Neuronal stem cell (in vitro differentiated cells): ENCODE measurements around the gene ASCC1.

Experiments
- DNase-seq: peaks from one replicate; pipeline ENCODE4 v3.0.0-alpha.2; 2013; ENCODE audit warnings: low spot score
- H2AFZ ChIP-seq: one replicate; pipeline ENCODE4 v1.6.1; 2013; ENCODE audit warnings: mild to moderate bottlenecking, low read length, inconsistent platforms
- H2AK5ac ChIP-seq: 2 replicates; pipeline ENCODE4 v1.6.1; 2013; ENCODE audit warnings: low read depth, mild to moderate bottlenecking, inconsistent platforms, low read length, moderate library complexity, mixed read lengths
- H2BK120ac ChIP-seq: 2 replicates; pipeline ENCODE4 v1.6.1; 2013; ENCODE audit warnings: low read depth, mild to moderate bottlenecking, inconsistent platforms, low read length, moderate library complexity, mixed read lengths
- H2BK12ac ChIP-seq: one replicate; pipeline ENCODE4 v1.6.1; 2013; ENCODE audit warnings: low read length, inconsistent platforms
- H2BK15ac ChIP-seq: 2 replicates; pipeline ENCODE4 v1.6.1; 2013; ENCODE audit warnings: mild to moderate bottlenecking, low read length, inconsistent platforms, mixed read lengths
- H2BK5ac ChIP-seq: one replicate; pipeline ENCODE4 v1.6.1; 2013; ENCODE audit warnings: inconsistent platforms, mild to moderate bottlenecking, low read length, moderate library complexity
- H3K14ac ChIP-seq: one replicate; pipeline ENCODE4 v1.6.1; 2013; ENCODE audit warnings: low read length, inconsistent platforms
- H3K18ac ChIP-seq: 2 replicates; pipeline ENCODE4 v1.6.1; 2013; ENCODE audit warnings: low read length, inconsistent platforms
- H3K23ac ChIP-seq: 2 replicates; pipeline ENCODE4 v1.6.1; 2013; ENCODE audit warnings: low read depth, mild to moderate bottlenecking, mixed read lengths, low read length, inconsistent platforms; ENCODE audit not compliant: poor library complexity
- H3K27ac ChIP-seq: replicated peaks from 3 replicates; pipeline ENCODE4 v1.5.1; 2013; ENCODE audit warnings: low read length, inconsistent platforms
- H3K27me3 ChIP-seq, 3 experiments: 2 replicates each; pipeline ENCODE4 v1.6.1; 2013; ENCODE audit warnings: low read length in 3 of 3, mild to moderate bottlenecking in 2 of 3, inconsistent platforms in 1 of 3, low read depth in 1 of 3, mixed read lengths in 1 of 3, moderate library complexity in 1 of 3; ENCODE audit not compliant: control insufficient read depth in 3 of 3, insufficient read depth in 3 of 3
- H3K36me3 ChIP-seq, 2 donors: replicated peaks in 1 of 2; 2 replicates each; pipeline ENCODE4 v1.6.1; 2013; ENCODE audit warnings: low read length in 2 of 2; ENCODE audit not compliant: control insufficient read depth in 2 of 2, insufficient read depth in 2 of 2
- H3K4ac ChIP-seq: 2 replicates; pipeline ENCODE4 v1.6.1; 2013; ENCODE audit warnings: inconsistent platforms, mild to moderate bottlenecking, low read length, moderate library complexity
- H3K4me1 ChIP-seq, 2 donors: 1 replicate in 1 of 2; 2 replicates in 1 of 2; pipeline ENCODE4 v1.6.1; 2013; ENCODE audit warnings: low read length in 2 of 2, low read depth in 1 of 2; ENCODE audit not compliant: control insufficient read depth in 2 of 2, insufficient read depth in 1 of 2
- H3K4me2 ChIP-seq: one replicate; pipeline ENCODE4 v1.6.1; 2013; ENCODE audit warnings: mild to moderate bottlenecking, low read length, inconsistent platforms; ENCODE audit not compliant: insufficient read depth, poor library complexity, severe bottlenecking
- H3K4me3 ChIP-seq, 2 donors: 2 replicates each; pipeline ENCODE4 v1.5.1; 2013; ENCODE audit warnings: low read length in 2 of 2, mild to moderate bottlenecking in 2 of 2, inconsistent platforms in 1 of 2, moderate library complexity in 1 of 2
- H3K79me1 ChIP-seq: one replicate; pipeline ENCODE4 v1.6.1; 2013; ENCODE audit warnings: low read depth, mild to moderate bottlenecking, inconsistent platforms, low read length, moderate library complexity
- H3K9ac ChIP-seq: one replicate; pipeline ENCODE4 v1.6.1; 2013; ENCODE audit warnings: mild to moderate bottlenecking, low read depth, low read length, inconsistent platforms; ENCODE audit not compliant: poor library complexity
- H3K9me3 ChIP-seq, 2 donors: replicated peaks in 1 of 2; 2 replicates each; pipeline versions ENCODE3 to v1.6.1; 2013; ENCODE audit warnings: low read length in 2 of 2, mild to moderate bottlenecking in 2 of 2, inconsistent platforms in 1 of 2, low read depth in 1 of 2, mixed read lengths in 1 of 2, moderate library complexity in 1 of 2; ENCODE audit not compliant: control insufficient read depth in 2 of 2, insufficient read depth in 1 of 2
- H4K8ac ChIP-seq: one replicate; pipeline ENCODE4 v1.6.1; 2013; ENCODE audit warnings: low read depth, mild to moderate bottlenecking, inconsistent platforms, low read length, moderate library complexity
- H4K91ac ChIP-seq: one replicate; pipeline ENCODE4 v1.6.1; 2013; ENCODE audit warnings: low read length, low read depth, mild to moderate bottlenecking, inconsistent platforms; ENCODE audit not compliant: poor library complexity
- WGBS, 2 donors: extraction: QIAGEN DNeasy Blood & Tissue Kit; methylation state at CpG; one replicate each; pipeline ENCODE4 v1.1.7; 2013; ENCODE audit warnings: missing lambda C conversion rate in 2 of 2, mixed read lengths in 1 of 2; ENCODE audit not compliant: insufficient read length in 2 of 2, insufficient replicate concordance in 1 of 2; ENCODE audit errors: extremely low coverage in 2 of 2; 5-methylcytosine and 5-hydroxymethylcytosine counted together

The ASCC1 gene

GRCh38 chr10:72134785-72135767, 81.0 kb downstream of the ASCC1 start:
- H3K4me1 ChIP-seq, result no peaks in the 10 kb centered on the region
- no peak overlapping the region for H3K4me2 ChIP-seq
- H3K9me3 ChIP-seq, result no peaks in the 10 kb centered on the region
- no peak overlapping the region for H2AFZ ChIP-seq
- H2BK15ac ChIP-seq, result no peak overlapping the region
- no peak overlapping the region for H3K27ac ChIP-seq
- H3K27me3 ChIP-seq, result no peaks in the 10 kb centered on the region
- H3K9ac ChIP-seq, result no peak overlapping the region
- no CpG with 5 or more reads among the region's 10 CpGs for WGBS, 2 donors
- DNase-seq, result no peak
- no peak overlapping the region for H3K14ac ChIP-seq
- H3K18ac ChIP-seq, result no peak overlapping the region
- no peak overlapping the region for H2BK120ac ChIP-seq
- H2BK5ac ChIP-seq, result no peak overlapping the region
- no peaks in the 10 kb centered on the region for H3K79me1 ChIP-seq
- H4K8ac ChIP-seq, result no peak overlapping the region
- H3K23ac ChIP-seq, result no peak overlapping the region
- H2BK12ac ChIP-seq, result no peak overlapping the region
- no peak overlapping the region for H3K4me3 ChIP-seq
- no peak overlapping the region for H4K91ac ChIP-seq
- no peak overlapping the region for H2AK5ac ChIP-seq
- H3K4ac ChIP-seq, result no peak overlapping the region
- H3K36me3 ChIP-seq, result peaks cover 2 to 5% of the 10 kb centered on the region in 2 donors

- Histone ChIP-seq H2BK12ac (no peak overlapping the region), H3K4me3 (no peak overlapping the region), H3K27ac (no peak overlapping the region), H3K4me1 (no peaks in the 10 kb centered on the region), H4K8ac (no peak overlapping the region), H3K14ac (no peak overlapping the region), H2BK5ac (no peak overlapping the region), H3K18ac (no peak overlapping the region), H3K23ac (no peak overlapping the region), H3K36me3 (peaks cover 2 to 5% of the 10 kb centered on the region in 2 donors), H4K91ac (no peak overlapping the region), H2BK15ac (no peak overlapping the region), H3K4ac (no peak overlapping the region), H3K79me1 (no peaks in the 10 kb centered on the region), H3K4me2 (no peak overlapping the region), H3K9ac (no peak overlapping the region), H2AFZ (no peak overlapping the region), H2BK120ac (no peak overlapping the region), H3K9me3 (no peaks in the 10 kb centered on the region), H2AK5ac (no peak overlapping the region), H3K27me3 (no peaks in the 10 kb centered on the region)
- DNase-seq, result no peak
Observed at GRCh38 chr10:72133517-72133916, 82.6 kb downstream of the ASCC1 start.

- H3K9me3 ChIP-seq, result no peaks in the 10 kb centered on the region
- no peak overlapping the region for H3K4ac ChIP-seq
- no peak overlapping the region for H2BK12ac ChIP-seq
- H2AFZ ChIP-seq, result no peak overlapping the region
- no peak overlapping the region for H2AK5ac ChIP-seq
- DNase-seq, result no peak
- H3K79me1 ChIP-seq, result no peaks in the 10 kb centered on the region
- no peak overlapping the region for H2BK15ac ChIP-seq
- H3K4me3 ChIP-seq, result no peak overlapping the region
- peaks cover 2 to 5% of the 10 kb centered on the region in 2 donors for H3K36me3 ChIP-seq
- no peak overlapping the region for H4K8ac ChIP-seq
- H4K91ac ChIP-seq, result no peak overlapping the region
- H3K9ac ChIP-seq, result no peak overlapping the region
- no peak overlapping the region for H3K4me2 ChIP-seq
- H3K23ac ChIP-seq, result no peak overlapping the region
- no peak overlapping the region for H3K27ac ChIP-seq
- no peak overlapping the region for H3K18ac ChIP-seq
- no peaks in the 10 kb centered on the region for H3K4me1 ChIP-seq
- H3K27me3 ChIP-seq, result no peaks in the 10 kb centered on the region
- no peak overlapping the region for H3K14ac ChIP-seq
- H2BK5ac ChIP-seq, result no peak overlapping the region
- WGBS, 2 donors, result no CpG with 5 or more reads among the region's 4 CpGs
- no peak overlapping the region for H2BK120ac ChIP-seq
Observed at GRCh38 chr10:72132854-72133253, 83.2 kb downstream of the ASCC1 start.

- Histone ChIP-seq H3K9me3 (no peaks in the 10 kb centered on the region), H2BK15ac (no peak overlapping the region), H2BK12ac (no peak overlapping the region), H3K27ac (no peak overlapping the region), H3K23ac (no peak overlapping the region), H3K27me3 (no peaks in the 10 kb centered on the region), H3K14ac (no peak overlapping the region), H2AK5ac (no peak overlapping the region), H3K18ac (no peak overlapping the region), H3K4me1 (peaks cover 0 to 19% of the 10 kb centered on the region in 2 donors), H3K4ac (no peak overlapping the region), H2BK120ac (no peak overlapping the region), H4K91ac (no peak overlapping the region), H3K9ac (no peak overlapping the region), H3K79me1 (no peaks in the 10 kb centered on the region), H3K36me3 (peaks cover 2 to 14% of the 10 kb centered on the region in 2 donors), H2BK5ac (no peak overlapping the region), H3K4me2 (no peak overlapping the region), H4K8ac (no peak overlapping the region), H3K4me3 (no peak overlapping the region), H2AFZ (no peak overlapping the region)
- WGBS, 2 donors, result no CpG with 5 or more reads among the region's 2 CpGs
- DNase-seq, result no peak
Observed at GRCh38 chr10:72127571-72127970, 88.5 kb downstream of the ASCC1 start.
